ENCODE results near the gene HDDC2.

- TF ChIP-seq SMARCA5 (IDR thresholded peaks at IDR 0.05) (no peak), NFIC (IDR thresholded peaks at IDR 0.05) (no peak), CTCF (IDR thresholded peaks at IDR 0.05 in 2 of 3, conservative IDR thresholded peaks at IDR 0.05 in 1 of 3; ENCODE audit: insufficient read depth in 2 of 3, low read depth in 1 of 3, low read length in 3 of 3) (no peak), TARDBP (IDR thresholded peaks at IDR 0.05) (no peak), ZNF3 (CRISPR knock-in tag; IDR thresholded peaks at IDR 0.05) (no peak), ZNF184 (CRISPR knock-in tag; IDR thresholded peaks at IDR 0.05) (no peak), RAD21 (CRISPR knock-in tag; conservative IDR thresholded peaks at IDR 0.05 in 1 of 2, IDR thresholded peaks at IDR 0.05 in 1 of 2) (no peak), CHD2 (IDR thresholded peaks at IDR 0.05; ENCODE audit: low read depth, low read length) (no peak), SMAD1 (IDR thresholded peaks at IDR 0.05; ENCODE audit: low read depth, low read length, partially characterized antibody) (no peak), RAD51 (IDR thresholded peaks at IDR 0.05; ENCODE audit: borderline replicate concordance, low read depth) (no peak), ZBTB7A (IDR thresholded peaks at IDR 0.05; ENCODE audit: borderline replicate concordance, control insufficient read depth, low read depth, low read length) (no peak)
- TF ChIP-seq, protein P1, sequence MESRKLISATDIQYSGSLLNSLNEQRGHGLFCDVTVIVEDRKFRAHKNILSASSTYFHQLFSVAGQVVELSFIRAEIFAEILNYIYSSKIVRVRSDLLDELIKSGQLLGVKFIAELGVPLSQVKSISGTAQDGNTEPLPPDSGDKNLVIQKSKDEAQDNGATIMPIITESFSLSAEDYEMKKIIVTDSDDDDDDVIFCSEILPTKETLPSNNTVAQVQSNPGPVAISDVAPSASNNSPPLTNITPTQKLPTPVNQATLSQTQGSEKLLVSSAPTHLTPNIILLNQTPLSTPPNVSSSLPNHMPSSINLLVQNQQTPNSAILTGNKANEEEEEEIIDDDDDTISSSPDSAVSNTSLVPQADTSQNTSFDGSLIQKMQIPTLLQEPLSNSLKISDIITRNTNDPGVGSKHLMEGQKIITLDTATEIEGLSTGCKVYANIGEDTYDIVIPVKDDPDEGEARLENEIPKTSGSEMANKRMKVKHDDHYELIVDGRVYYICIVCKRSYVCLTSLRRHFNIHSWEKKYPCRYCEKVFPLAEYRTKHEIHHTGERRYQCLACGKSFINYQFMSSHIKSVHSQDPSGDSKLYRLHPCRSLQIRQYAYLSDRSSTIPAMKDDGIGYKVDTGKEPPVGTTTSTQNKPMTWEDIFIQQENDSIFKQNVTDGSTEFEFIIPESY (CRISPR knock-in tag; IDR thresholded peaks at IDR 0.05) = no peak
Measured at GRCh38 chr6:125245523-125246264, 56.1 kb downstream of the HDDC2 start.
